Ishikawa (cell line): ENCODE data around the gene PNKP.

Source experiments
- EGR1 ChIP-seq: IDR thresholded peaks from 2 replicates; pipeline ENCODE4 v1.6.1; 2012
- EP300 ChIP-seq: IDR thresholded peaks from 2 replicates; pipeline ENCODE4 v1.6.1; 2012; ENCODE audit warnings: borderline replicate concordance
- MAX ChIP-seq: IDR thresholded peaks from 2 replicates; pipeline ENCODE4 v1.6.1; 2012
- NFIC ChIP-seq: IDR thresholded peaks from 2 replicates; pipeline ENCODE4 v1.6.1; 2012
- RAD21 ChIP-seq: IDR thresholded peaks from 2 replicates; pipeline ENCODE4 v1.6.1; 2012; ENCODE audit warnings: low read depth
- REST ChIP-seq: IDR thresholded peaks from 2 replicates; pipeline ENCODE4 v1.6.1; 2012; ENCODE audit warnings: low read depth, mild to moderate bottlenecking
- TAF1 ChIP-seq: IDR thresholded peaks from 2 replicates; pipeline ENCODE4 v1.6.1; 2012; ENCODE audit warnings: low read depth, mild to moderate bottlenecking
- TCF12 ChIP-seq: IDR thresholded peaks from 2 replicates; pipeline ENCODE4 v1.6.1; 2012; ENCODE audit warnings: low read depth
- YY1 ChIP-seq: IDR thresholded peaks from 2 replicates; pipeline ENCODE4 v1.6.1; 2012; ENCODE audit warnings: low read depth

GRCh38 chr19:49875857-49876421 is 8.6 kb upstream of the PNKP start:
- TF ChIP-seq TAF1 (no peak), TCF12 (no peak), EGR1 (no peak), RAD21 (no peak), MAX (no peak), EP300 (no peak), REST (no peak), NFIC (no peak), YY1 (no peak)
